Measurements from ENCODE around the gene CACNA2D1.

CACNA2D1 gene

GRCh38 chr7:81960026-81960425 is 483.6 kb downstream of the CACNA2D1 start:
- DNase-seq (ENCODE audit: low spot score), result no peak

DNA sequence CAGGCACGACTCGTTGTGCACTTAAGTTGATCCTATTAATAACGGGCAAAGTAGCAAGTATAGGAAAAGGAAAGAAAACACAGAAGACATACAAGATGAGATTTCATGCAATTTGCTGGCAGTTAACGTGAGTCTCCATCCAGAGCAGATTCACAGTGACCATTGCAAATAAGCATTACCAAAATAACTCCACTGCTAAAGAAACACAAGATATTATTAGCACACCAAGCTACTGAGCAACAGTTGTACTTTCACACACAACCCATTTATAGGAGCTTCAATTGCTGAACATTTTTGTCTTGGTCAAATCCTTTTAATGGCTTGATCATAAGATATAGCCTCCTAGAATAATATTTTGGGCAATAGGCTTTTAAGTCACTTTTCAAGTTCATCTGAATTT is 486.1 kb downstream of the CACNA2D1 start:
- DNase-seq (ENCODE audit: low spot score), result no peak

DNA sequence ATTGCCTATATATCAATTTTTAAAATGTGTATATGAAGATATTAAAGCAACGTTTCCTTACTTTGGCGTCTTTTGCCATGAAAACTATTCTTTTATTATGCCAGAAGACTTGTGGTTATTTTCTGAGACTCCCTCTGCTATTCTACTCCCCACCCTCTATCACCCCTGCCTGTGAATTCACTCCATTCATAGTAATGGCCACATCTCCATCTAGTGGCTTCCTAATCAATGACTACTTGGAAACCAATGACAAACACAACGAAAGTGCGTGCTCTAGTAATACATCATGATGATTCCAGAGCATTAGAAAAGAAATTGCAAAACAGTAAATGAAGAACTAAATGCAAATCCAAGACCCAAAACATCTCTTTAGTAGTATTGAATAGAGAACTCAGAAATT is 487.1 kb downstream of the CACNA2D1 start:
- DNase-seq (ENCODE audit: low spot score), result no peak

DNA sequence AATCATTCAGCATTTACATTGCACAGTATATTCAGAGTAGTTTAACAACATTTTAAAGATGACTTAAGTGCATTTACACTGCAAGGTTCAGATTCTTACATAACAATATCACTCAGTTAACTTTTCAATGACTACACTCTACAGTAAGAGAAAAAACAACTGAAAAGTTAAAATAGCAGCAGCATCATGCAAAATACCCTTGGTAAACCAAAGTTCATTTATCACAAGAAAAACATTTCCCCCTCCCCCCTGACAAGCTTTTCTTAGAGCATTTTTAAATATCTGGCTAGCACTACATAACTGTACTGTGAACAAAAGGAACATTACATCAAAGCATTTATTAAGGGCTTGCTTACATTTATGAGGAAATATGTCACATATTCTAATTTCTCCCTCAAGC is 494.3 kb downstream of the CACNA2D1 start:
- no peak for DNase-seq (ENCODE audit: low spot score)

- no peak for DNase-seq (ENCODE audit: low spot score)
Measured at GRCh38 chr7:81944058-81944457, 499.5 kb downstream of the CACNA2D1 start.

DNA sequence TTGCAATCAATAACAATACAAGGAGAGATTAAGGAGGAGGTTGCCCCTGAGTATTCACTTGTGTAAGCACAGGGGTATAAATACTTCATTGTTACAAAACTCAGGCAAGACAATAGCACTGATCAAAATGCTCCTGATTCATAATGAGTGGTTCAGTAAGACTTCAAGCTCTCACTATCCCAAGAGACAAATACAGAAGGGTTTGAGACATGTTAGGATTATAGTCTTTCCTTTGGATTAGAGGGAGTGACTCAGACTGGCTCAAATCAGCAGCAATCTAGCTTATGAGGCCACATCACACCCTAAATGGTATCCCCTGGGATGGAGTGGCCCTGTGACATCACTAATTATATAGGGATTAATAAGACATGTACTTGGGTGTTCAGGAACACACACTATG is 506.5 kb downstream of the CACNA2D1 start:
- no peak for DNase-seq (ENCODE audit: low spot score)

GRCh38 chr7:81934596-81935301 is 508.8 kb downstream of the CACNA2D1 start:
- DNase-seq (ENCODE audit: low spot score), result no peak

DNA sequence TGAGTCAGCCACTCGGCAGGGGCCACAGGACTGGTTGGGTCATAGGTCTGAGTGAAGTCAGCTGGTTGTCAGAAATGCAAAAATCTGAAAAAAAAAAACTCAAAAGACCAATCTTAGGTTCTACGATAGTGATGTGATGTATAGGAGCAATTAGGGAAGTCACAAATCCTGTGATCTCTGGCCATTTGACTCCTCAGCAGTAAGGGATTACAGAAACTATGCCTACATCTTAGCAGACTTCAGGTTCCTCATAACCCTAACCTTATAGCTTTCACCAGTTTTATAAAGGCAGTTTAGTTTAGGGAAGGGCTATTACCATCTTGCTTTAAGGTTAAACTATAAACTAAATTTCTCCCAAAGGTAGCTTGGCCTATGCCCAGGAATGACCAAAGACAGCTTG is 510.6 kb downstream of the CACNA2D1 start:
- no peak for DNase-seq (ENCODE audit: low spot score)

GRCh38 chr7:81929386-81929785 is 514.2 kb downstream of the CACNA2D1 start:
- DNase-seq (ENCODE audit: low spot score), result no peak

- DNase-seq (ENCODE audit: low spot score), result no peak
Measured at GRCh38 chr7:81926154-81926553, 517.4 kb downstream of the CACNA2D1 start.

- no peak for DNase-seq (ENCODE audit: low spot score)
Measured at GRCh38 chr7:81925530-81925929, 518.0 kb downstream of the CACNA2D1 start.

- DNase-seq (ENCODE audit: low spot score), result no peak
Measured at GRCh38 chr7:81924494-81924893, 519.1 kb downstream of the CACNA2D1 start.

DNA sequence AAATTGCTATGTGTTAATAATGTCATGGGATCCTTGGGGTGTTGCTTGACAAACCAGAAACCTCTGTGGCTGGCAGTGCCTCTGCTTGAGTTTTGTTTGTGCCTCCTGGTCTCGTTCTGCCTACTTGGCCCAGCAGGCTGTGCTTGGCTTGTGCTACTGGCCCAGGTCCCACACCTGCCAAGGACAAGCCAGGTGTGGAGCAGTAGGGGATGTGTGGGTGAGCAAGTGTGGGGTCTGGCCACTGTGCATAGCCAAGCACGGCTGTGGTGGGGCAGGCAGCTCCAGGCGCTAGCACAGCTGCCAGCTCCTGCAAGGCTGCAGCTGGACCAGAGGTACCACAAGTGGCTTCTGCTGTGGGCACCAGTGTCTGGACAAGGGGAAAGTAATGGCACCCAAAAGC is 524.1 kb downstream of the CACNA2D1 start:
- no peak for DNase-seq (ENCODE audit: low spot score)

DNA sequence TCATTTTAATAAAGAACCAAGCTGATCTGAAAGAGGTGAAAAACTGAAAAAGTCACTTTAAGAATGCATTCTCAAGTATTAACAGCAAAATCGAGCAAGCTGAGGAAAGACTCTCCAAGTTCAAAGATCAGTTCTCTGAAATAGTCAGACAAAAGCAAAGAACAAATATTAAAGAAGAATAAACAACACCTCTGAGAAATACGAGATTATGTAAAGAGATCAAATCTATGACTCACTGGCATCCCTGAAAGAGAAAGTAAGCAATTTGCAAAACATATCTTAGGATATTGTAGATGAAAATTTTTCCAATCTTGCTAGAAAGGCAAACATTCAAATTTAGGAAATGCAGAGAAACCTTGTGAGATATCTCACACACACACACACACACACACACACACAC is 535.4 kb downstream of the CACNA2D1 start:
- DNase-seq (ENCODE audit: low spot score), result no peak

DNA sequence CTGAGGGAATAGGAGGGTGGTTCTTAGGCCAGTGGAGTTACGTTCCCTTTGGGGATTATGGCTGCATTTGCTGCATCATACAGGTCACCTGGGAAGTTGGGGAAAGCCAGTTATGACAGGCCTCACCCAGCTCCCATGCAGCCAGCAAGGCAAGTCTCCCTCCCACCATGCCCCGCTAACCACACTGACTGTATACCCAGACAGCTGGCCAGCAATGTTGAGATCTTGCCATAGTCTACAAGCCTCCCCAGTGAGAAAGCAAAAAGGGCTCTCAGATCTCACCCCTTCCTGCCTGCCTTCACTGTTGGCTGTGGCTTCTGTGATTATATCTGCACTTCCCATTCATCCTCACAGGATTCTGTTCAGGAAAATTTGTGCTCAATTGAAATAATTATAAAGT is 540.5 kb downstream of the CACNA2D1 start:
- no peak for DNase-seq (ENCODE audit: low spot score)

- DNase-seq (ENCODE audit: low spot score), result no peak
Measured at GRCh38 chr7:81902536-81902935, 541.0 kb downstream of the CACNA2D1 start.

All from CD4-positive, alpha-beta T cell treated with Interleukin-6 at 100 ng/mL for 8 hours (primary cell).